Smooth muscle cell (in vitro differentiated cells): Measurements from ENCODE around the gene NBEA. TPM values are rescaled to one million over a fixed set of nuclear protein-coding genes. Genes with fewer than 3 reads are reported as not detected.
"Not testable (repeated sequence)": the region's sequence is repeated elsewhere in the genome, so short reads cannot be mapped to it uniquely, and the experiment has no call there.

Experiments
- DNase-seq: peaks from one replicate; lab custom pipeline; 2025; ENCODE audit not compliant: unreplicated experiment; lab: John Stamatoyannopoulos, UW
- H2AFZ ChIP-seq: fragments of 200-600 bp; sonication (generic); 2 replicates; pipeline ENCODE4 v1.6.0; 2016; ENCODE audit warnings: antibody characterized with exemption, low read depth, mild to moderate bottlenecking
- H3F3A ChIP-seq: fragments of 200-600 bp; sonication (generic); 2 replicates; pipeline ENCODE4 v1.6.0; 2017; ENCODE audit warnings: antibody characterized with exemption, low read depth
- H3K27ac ChIP-seq: fragments of 200-600 bp; sonication (generic); 2 replicates; pipeline ENCODE4 v1.5.1; 2016; ENCODE audit warnings: low read depth, mild to moderate bottlenecking
- H3K27me3 ChIP-seq: fragments of 200-600 bp; sonication (generic); 2 replicates; pipeline ENCODE4 v1.6.1; 2016; ENCODE audit warnings: low read depth, mild to moderate bottlenecking
- H3K36me3 ChIP-seq: fragments of 200-600 bp; sonication (generic); 2 replicates; pipeline ENCODE4 v1.5.1; 2016; ENCODE audit warnings: low read depth
- H3K4me1 ChIP-seq: fragments of 200-600 bp; sonication (generic); 2 replicates; pipeline ENCODE4 v1.5.1; 2016; ENCODE audit warnings: low read depth
- H3K4me2 ChIP-seq: fragments of 200-600 bp; sonication (generic); 2 replicates; pipeline ENCODE4 v1.6.0; 2016; ENCODE audit warnings: mild to moderate bottlenecking
- H3K4me3 ChIP-seq: fragments of 200-600 bp; sonication (generic); 2 replicates; pipeline ENCODE4 v1.5.1; 2016; ENCODE audit warnings: mild to moderate bottlenecking
- H3K79me2 ChIP-seq: fragments of 200-600 bp; sonication (generic); 2 replicates; pipeline ENCODE4 v1.6.0; 2016; ENCODE audit warnings: low read depth, mild to moderate bottlenecking
- H3K9ac ChIP-seq: fragments of 200-600 bp; sonication (generic); 2 replicates; pipeline ENCODE4 v1.6.0; 2016; ENCODE audit warnings: low read depth
- H3K9me3 ChIP-seq: fragments of 200-600 bp; sonication (generic); replicated peaks from 2 replicates; pipeline ENCODE4 v1.5.1; 2016; ENCODE audit warnings: low read depth
- H4K20me1 ChIP-seq: fragments of 200-600 bp; sonication (generic); 2 replicates; pipeline ENCODE4 v1.6.0; 2016; ENCODE audit warnings: low read depth
- WGBS: methylation state at CpG from one replicate; pipeline ENCODE4 v1.1.7; 2016; ENCODE audit warnings: low lambda C conversion rate; 5-methylcytosine and 5-hydroxymethylcytosine counted together
- polyA plus RNA-seq: library from polyadenylated mRNA; unstranded; fragments of >200 nt; fragmentation: Nextera tagmentation; extraction: Ambion mirVana; gene quantifications from 2 replicates; pipeline ENCODE4 v1.2.1, GENCODE V29; 2016
- total RNA-seq: library from RNA; depleted of rRNA; stranded (reverse); fragments of >200 nt; gene quantifications from 2 replicates; pipeline ENCODE4 v1.2.3, GENCODE V29; 2014
- TF ChIP-seq, protein P1 (sequence below): fragments of 200-600 bp; sonication (generic); IDR thresholded peaks from 2 replicates; pipeline ENCODE4 v1.5.1; 2017; ENCODE audit warnings: borderline replicate concordance, mild to moderate bottlenecking, antibody characterized with exemption; ENCODE audit not compliant: insufficient read depth, poor library complexity, severe bottlenecking

NBEA gene
- total and polyA plus RNA-seq, 2 experiments from 2014 or later: 3.6 to 11.7 TPM

DNA sequence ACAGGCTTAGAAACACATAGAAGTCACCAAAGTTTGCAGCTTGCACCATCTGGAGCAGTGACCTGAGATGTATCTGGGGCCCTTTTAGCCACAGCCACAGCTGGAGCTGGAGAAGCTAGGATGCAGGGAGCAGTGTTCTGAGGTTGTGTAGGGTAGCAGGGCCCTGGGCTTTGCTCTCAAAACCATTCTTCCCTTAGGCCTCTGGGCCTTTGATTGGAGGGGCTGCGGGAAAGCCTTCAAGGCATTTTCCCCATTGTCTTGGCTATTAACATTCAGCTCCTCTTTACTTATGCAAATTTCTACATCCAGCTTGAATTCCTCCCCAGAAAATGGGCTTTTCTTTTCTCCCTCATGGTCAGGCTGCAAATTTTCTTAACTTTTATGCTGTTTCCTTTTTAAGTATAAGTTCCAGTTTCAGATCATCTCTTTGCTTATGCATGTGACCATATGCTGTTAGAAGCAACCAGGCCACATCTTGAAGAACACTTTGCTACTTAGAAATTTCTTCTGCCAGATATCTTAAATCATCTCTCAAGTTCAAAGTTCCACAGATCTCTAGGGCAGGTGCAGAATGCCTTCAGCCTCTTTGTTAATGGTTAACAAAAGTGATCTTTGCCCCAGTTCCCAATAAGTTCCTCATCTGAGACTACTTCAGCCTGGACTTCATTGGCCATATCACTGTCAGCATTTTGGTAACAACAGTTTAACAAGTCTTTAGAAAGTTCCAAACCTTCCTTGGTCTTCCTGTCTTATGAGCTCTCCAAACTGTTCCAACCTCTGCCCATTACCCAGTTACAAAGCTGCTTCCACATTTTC is 48.5 kb downstream of the NBEA start:
- no peak for DNase-seq
- no peaks in the 10 kb centered on the region for H3K27me3 ChIP-seq
- H3F3A ChIP-seq: no peaks in the 10 kb centered on the region
- no peak overlapping the region for H3K9ac ChIP-seq
- peak overlapping the region; percentile 6 for H3K4me3 ChIP-seq
- no peaks in the 10 kb centered on the region for H3K79me2 ChIP-seq
- 100% methylated on average over 1 of the region's 1 CpG for WGBS
- no peak overlapping the region for H3K27ac ChIP-seq
- no peak overlapping the region for H3K4me2 ChIP-seq
- H2AFZ ChIP-seq: no peak overlapping the region
- H4K20me1 ChIP-seq: no peaks in the 10 kb centered on the region
- H3K36me3 ChIP-seq: peaks cover 5% of the 10 kb centered on the region
- TF ChIP-seq, protein P1, sequence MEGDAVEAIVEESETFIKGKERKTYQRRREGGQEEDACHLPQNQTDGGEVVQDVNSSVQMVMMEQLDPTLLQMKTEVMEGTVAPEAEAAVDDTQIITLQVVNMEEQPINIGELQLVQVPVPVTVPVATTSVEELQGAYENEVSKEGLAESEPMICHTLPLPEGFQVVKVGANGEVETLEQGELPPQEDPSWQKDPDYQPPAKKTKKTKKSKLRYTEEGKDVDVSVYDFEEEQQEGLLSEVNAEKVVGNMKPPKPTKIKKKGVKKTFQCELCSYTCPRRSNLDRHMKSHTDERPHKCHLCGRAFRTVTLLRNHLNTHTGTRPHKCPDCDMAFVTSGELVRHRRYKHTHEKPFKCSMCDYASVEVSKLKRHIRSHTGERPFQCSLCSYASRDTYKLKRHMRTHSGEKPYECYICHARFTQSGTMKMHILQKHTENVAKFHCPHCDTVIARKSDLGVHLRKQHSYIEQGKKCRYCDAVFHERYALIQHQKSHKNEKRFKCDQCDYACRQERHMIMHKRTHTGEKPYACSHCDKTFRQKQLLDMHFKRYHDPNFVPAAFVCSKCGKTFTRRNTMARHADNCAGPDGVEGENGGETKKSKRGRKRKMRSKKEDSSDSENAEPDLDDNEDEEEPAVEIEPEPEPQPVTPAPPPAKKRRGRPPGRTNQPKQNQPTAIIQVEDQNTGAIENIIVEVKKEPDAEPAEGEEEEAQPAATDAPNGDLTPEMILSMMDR: no peak
- no peaks in the 10 kb centered on the region for H3K4me1 ChIP-seq
- no peaks in the 10 kb centered on the region for H3K9me3 ChIP-seq

DNA sequence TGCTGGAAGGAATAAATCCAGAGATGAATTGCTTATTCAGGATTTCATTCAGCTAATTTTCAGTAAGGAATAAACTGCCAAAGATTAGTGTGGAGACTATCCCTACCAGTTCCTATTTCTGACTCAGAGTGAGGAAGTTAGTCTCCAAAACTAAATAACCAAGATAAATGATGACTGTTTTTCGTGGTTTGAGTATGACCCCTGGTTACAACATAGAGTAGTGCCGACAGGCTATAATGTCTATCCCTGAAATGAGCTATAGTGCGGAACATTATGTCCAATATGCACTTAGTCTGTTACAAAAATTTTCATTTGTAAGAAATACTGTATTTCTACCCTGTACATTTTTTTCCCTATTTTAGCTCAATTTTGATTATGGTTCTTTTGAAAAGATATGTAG is 51.4 kb downstream of the NBEA start:
- Histone ChIP-seq H3K4me1 (no peaks in the 10 kb centered on the region), H3F3A (no peaks in the 10 kb centered on the region), H3K4me2 (no peak overlapping the region), H4K20me1 (no peaks in the 10 kb centered on the region), H3K36me3 (peaks cover 5% of the 10 kb centered on the region), H3K4me3 (no peak overlapping the region), H2AFZ (no peak overlapping the region), H3K79me2 (no peaks in the 10 kb centered on the region), H3K9ac (no peak overlapping the region), H3K27me3 (no peaks in the 10 kb centered on the region), H3K27ac (no peak overlapping the region), H3K9me3 (no peaks in the 10 kb centered on the region)
- WGBS: 72% methylated on average over 3 of the region's 3 CpGs
- TF ChIP-seq, protein P1: peak; percentile 6
- no peak for DNase-seq

DNA sequence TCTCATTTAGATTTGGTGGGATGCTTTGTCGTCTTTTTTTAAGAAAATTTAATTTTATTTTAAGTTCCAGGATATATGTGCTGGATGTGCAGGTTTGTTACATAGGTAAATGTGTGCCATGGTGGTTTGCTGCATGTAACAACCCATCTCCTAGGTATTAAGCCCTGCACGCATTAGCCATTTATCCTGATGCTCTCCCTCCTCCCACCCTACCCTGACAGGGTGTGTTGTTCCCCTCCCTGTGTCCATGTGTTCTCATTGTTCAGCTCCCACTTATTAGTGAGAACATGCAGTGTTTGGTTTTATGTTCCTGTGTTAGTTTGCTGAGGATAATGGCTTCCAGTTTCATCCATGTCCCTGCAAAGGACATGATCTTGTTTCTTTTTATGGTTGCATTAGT is 61.7 kb downstream of the NBEA start:
- not testable (repeated sequence) for H3K27ac ChIP-seq, H3K9me3 ChIP-seq, H4K20me1 ChIP-seq, H3K4me1 ChIP-seq, H3K9ac ChIP-seq, H2AFZ ChIP-seq, H3F3A ChIP-seq, DNase-seq, H3K4me2 ChIP-seq, H3K4me3 ChIP-seq, H3K36me3 ChIP-seq, H3K27me3 ChIP-seq, H3K79me2 ChIP-seq
- 88% methylated on average over 2 of the region's 2 CpGs for WGBS

DNA sequence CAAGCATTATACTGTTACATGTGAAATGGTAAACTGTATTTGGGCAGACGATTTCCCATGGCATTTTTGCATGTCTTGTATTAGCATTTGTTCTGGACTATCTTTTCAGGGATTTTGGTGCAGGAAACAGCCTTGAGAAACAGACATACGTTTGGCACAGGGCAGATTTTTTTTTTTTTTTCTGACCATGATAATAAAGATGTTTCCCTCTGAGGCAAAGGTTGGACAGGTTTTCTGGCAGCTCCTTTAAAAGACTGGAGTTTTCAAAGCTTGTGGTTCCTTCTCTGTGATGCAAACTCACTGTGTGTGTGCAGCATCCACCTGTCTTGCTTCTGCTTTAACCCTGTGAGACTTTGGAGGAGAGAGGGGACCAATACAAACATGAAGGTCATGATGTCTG is 63.0 kb downstream of the NBEA start:
- H3K27me3 ChIP-seq: no peaks in the 10 kb centered on the region

More for the DNA sequence above, 63.0 kb downstream of the NBEA start:
- Histone ChIP-seq H2AFZ (no peak overlapping the region), H3K36me3 (no peaks in the 10 kb centered on the region), H3K4me2 (no peak overlapping the region), H3K4me3 (no peak overlapping the region), H3K79me2 (no peaks in the 10 kb centered on the region), H3F3A (no peaks in the 10 kb centered on the region), H3K27ac (no peak overlapping the region), H3K4me1 (no peaks in the 10 kb centered on the region), H4K20me1 (no peaks in the 10 kb centered on the region), H3K9me3 (no peaks in the 10 kb centered on the region), H3K9ac (no peak overlapping the region)
- WGBS: 69% methylated on average over 2 of the region's 2 CpGs
- TF ChIP-seq, protein P1: no peak
- DNase-seq: no peak
